GM21619 (cell line): ENCODE results near the gene DEFB124.
"Not testable (repeated sequence)": the region's sequence is repeated elsewhere in the genome, so short reads cannot be mapped to it uniquely, and the experiment has no call there.

Source experiments
- ATAC-seq: cut with Tn5 transposase; IDR thresholded peaks from one replicate; pipeline ENCODE4 v1.9.1; 2021; ENCODE audit not compliant: unreplicated experiment

The DEFB124 gene

GRCh38 chr20:31427576-31427975 lies 47.4 kb downstream of the DEFB124 start:
- not testable (repeated sequence) for ATAC-seq

- not testable (repeated sequence) for ATAC-seq
These were observed 47.9 kb downstream of the DEFB124 start for GRCh38 chr20:31426891-31427551.

GRCh38 chr20:31425797-31426196 lies 49.1 kb downstream of the DEFB124 start:
- ATAC-seq = no peak

GRCh38 chr20:31418307-31418706 lies 56.6 kb downstream of the DEFB124 start:
- no peak for ATAC-seq

- ATAC-seq = no peak
These were observed 59.3 kb downstream of the DEFB124 start for GRCh38 chr20:31415653-31416052.
